ENCODE results near the gene AKNA. TPM values are rescaled to one million over a fixed set of nuclear protein-coding genes. Genes with fewer than 3 reads are reported as not detected.
A peak's percentile ranks its signal among the peaks of the same experiment; 100 is the strongest.

The AKNA gene
- polyA plus RNA-seq, 3 donors, result 3.3 to 147 (median 7.3) TPM

DNA sequence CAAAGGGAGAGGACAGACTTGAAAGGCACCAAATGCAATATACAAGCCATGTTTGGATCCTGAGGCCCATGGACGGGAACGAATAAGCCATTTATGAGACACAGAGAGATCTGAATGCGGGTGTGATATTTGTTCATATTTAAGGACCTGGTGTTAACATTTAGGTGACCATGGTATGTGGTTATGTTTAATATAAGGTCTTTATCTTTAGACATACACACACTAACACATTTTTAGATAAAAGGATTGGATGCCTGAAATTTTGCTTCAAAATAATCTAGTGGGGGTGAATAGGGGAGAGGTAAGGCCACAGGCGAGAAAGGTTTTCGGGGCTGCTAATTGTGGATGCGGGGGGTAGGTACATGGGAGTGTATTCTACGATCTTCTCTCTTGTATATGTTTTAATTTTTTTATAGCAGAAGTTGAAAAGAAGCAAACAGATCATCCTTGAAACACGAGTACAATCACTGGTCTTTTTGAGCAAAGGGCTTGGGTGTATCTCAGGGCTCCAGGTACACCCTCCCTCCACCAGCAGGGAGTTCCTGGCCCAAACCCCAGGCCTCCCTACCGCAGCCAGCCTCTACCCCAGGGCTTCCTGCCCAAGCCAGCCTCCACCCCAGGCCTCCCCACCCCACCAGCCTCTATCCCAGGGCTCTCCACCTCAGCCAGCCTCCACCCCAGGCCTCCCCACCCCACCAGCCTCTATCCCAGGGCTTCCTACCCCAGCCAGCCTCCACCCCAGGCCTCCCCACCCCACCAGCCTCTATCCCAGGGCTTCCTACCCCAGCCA, 12.2 kb downstream of the AKNA start:
- Mint-ChIP-seq H3K4me3 (no peak overlapping the region), H3K9me3 (no peaks in the 10 kb centered on the region), H3K36me3 (peaks cover 81 to 91% of the 10 kb centered on the region in 2 donors), H3K27me3 (ENCODE audit: low read depth in 3 of 3) (peaks cover 0 to 2% (median 0%) of the 10 kb centered on the region in 3 donors), H3K4me1 (peaks cover 88% of the 10 kb centered on the region), H3K27ac (peak overlapping the region; percentile 77 to 99 (median 97))
- no peak for DNase-seq
- peaks cover 88 to 98% of the 10 kb centered on the region in 2 donors for H3K4me1 ChIP-seq (ENCODE audit: control insufficient read depth in 1 of 2, insufficient read depth in 2 of 2, low read length in 2 of 2)
- no peaks in the 10 kb centered on the region for H3K9me3 ChIP-seq (replicated peaks in 1 of 2; ENCODE audit: control insufficient read depth in 1 of 2, insufficient read depth in 1 of 2, low read length in 2 of 2)
- peaks cover 64 to 83% of the 10 kb centered on the region in 2 donors for H3K36me3 ChIP-seq (replicated peaks in 1 of 2; ENCODE audit: control insufficient read depth in 1 of 2, insufficient read depth in 2 of 2, low read length in 2 of 2)
- peak overlapping the region; percentile 57 to 85 for H3K27ac ChIP-seq (ENCODE audit: low read depth in 1 of 2, low read length in 2 of 2)
- WGBS (ENCODE audit: insufficient coverage), result no CpG with 5 or more reads among the region's 9 CpGs
- no peak overlapping the region for H2AFZ ChIP-seq (ENCODE audit: insufficient read depth, low read depth, low read length, poor library complexity, severe bottlenecking)
- no peak overlapping the region for H3K4me3 ChIP-seq (replicated peaks in 1 of 3; ENCODE audit: low read depth in 2 of 3, low read length in 3 of 3)
- H3K79me2 ChIP-seq (ENCODE audit: insufficient read depth, low read length), result peaks cover 86% of the 10 kb centered on the region
- TF ChIP-seq, protein P1, sequence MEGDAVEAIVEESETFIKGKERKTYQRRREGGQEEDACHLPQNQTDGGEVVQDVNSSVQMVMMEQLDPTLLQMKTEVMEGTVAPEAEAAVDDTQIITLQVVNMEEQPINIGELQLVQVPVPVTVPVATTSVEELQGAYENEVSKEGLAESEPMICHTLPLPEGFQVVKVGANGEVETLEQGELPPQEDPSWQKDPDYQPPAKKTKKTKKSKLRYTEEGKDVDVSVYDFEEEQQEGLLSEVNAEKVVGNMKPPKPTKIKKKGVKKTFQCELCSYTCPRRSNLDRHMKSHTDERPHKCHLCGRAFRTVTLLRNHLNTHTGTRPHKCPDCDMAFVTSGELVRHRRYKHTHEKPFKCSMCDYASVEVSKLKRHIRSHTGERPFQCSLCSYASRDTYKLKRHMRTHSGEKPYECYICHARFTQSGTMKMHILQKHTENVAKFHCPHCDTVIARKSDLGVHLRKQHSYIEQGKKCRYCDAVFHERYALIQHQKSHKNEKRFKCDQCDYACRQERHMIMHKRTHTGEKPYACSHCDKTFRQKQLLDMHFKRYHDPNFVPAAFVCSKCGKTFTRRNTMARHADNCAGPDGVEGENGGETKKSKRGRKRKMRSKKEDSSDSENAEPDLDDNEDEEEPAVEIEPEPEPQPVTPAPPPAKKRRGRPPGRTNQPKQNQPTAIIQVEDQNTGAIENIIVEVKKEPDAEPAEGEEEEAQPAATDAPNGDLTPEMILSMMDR (IDR thresholded peaks at IDR 0.05), result no peak
- no peaks in the 10 kb centered on the region for H3K27me3 ChIP-seq (ENCODE audit: control insufficient read depth in 2 of 2, insufficient read depth in 2 of 2, low read length in 2 of 2)
- H3K4me2 ChIP-seq (replicated peaks; ENCODE audit: extremely low read depth, low read length, poor library complexity, severe bottlenecking), result no peak overlapping the region
- no peak overlapping the region for H3K9ac ChIP-seq (ENCODE audit: insufficient read depth, low read length, poor library complexity, severe bottlenecking)
- intact Hi-C loops (cut with micrococcal nuclease), result no loop called here
- H4K20me1 ChIP-seq (ENCODE audit: insufficient read depth, low read length), result peaks cover 46% of the 10 kb centered on the region

DNA sequence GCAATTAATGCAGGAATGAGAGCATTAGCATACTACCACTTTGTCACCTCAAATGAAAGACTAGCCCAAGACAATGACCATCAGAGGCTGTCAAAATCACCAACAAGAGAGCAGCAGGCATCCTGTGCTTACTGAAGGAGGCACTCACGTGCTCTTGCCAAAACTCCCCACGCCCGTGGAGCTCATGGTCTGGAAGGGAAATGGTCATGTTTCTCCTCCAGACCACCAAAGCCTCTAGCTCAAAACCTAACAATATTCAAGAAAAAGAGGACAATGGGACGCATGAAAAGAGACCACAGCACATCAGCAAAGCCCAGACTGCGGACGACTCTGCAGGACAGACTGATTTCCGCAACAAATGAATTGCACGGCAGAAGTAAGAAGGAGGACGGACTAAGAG, 12.8 kb downstream of the AKNA start:
- peaks cover 82 to 89% of the 10 kb centered on the region in 2 donors for H3K36me3 Mint-ChIP-seq
- H3K4me3 Mint-ChIP-seq, result peak overlapping the region in 1 of 2 donors; percentile 54

More for the DNA sequence above, 12.8 kb downstream of the AKNA start:
- Histone ChIP-seq H4K20me1 (ENCODE audit: insufficient read depth, low read length) (peaks cover 39% of the 10 kb centered on the region), H3K4me3 (replicated peaks in 1 of 3; ENCODE audit: low read depth in 2 of 3, low read length in 3 of 3) (no peak overlapping the region), H3K9ac (ENCODE audit: insufficient read depth, low read length, poor library complexity, severe bottlenecking) (no peak overlapping the region), H3K79me2 (ENCODE audit: insufficient read depth, low read length) (peaks cover 86% of the 10 kb centered on the region), H3K36me3 (replicated peaks in 1 of 2; ENCODE audit: control insufficient read depth in 1 of 2, insufficient read depth in 2 of 2, low read length in 2 of 2) (peaks cover 64 to 83% of the 10 kb centered on the region in 2 donors), H3K9me3 (replicated peaks in 1 of 2; ENCODE audit: control insufficient read depth in 1 of 2, insufficient read depth in 1 of 2, low read length in 2 of 2) (no peaks in the 10 kb centered on the region), H3K27ac (ENCODE audit: low read depth in 1 of 2, low read length in 2 of 2) (peak overlapping the region; percentile 49 to 85), H3K4me2 (replicated peaks; ENCODE audit: extremely low read depth, low read length, poor library complexity, severe bottlenecking) (no peak overlapping the region), H3K4me1 (ENCODE audit: control insufficient read depth in 1 of 2, insufficient read depth in 2 of 2, low read length in 2 of 2) (peaks cover 94 to 99% of the 10 kb centered on the region in 2 donors), H3K27me3 (ENCODE audit: control insufficient read depth in 2 of 2, insufficient read depth in 2 of 2, low read length in 2 of 2) (no peaks in the 10 kb centered on the region), H2AFZ (ENCODE audit: insufficient read depth, low read depth, low read length, poor library complexity, severe bottlenecking) (no peak overlapping the region)
- no peaks in the 10 kb centered on the region for H3K9me3 Mint-ChIP-seq
- DNase-seq, result peak in 1 of 3 donors; percentile 35
- peaks cover 91% of the 10 kb centered on the region for H3K4me1 Mint-ChIP-seq
- WGBS (ENCODE audit: insufficient coverage), result 61% methylated on average over 4 of the region's 9 CpGs
- peaks cover 0 to 2% (median 0%) of the 10 kb centered on the region in 3 donors for H3K27me3 Mint-ChIP-seq (ENCODE audit: low read depth in 3 of 3)
- TF ChIP-seq, protein P1 (IDR thresholded peaks at IDR 0.05), result no peak
- peak overlapping the region; percentile 77 to 99 (median 97) for H3K27ac Mint-ChIP-seq
- intact Hi-C loops (cut with micrococcal nuclease), result no loop called here
